Embryonic facial prominence (tissue), 1 donor: ENCODE results near the gene RASIP1.
"Not testable (repeated sequence)": the region's sequence is repeated elsewhere in the genome, so short reads cannot be mapped to it uniquely, and the experiment has no call there.

Experiments
- DNase-seq: peaks from one replicate; pipeline ENCODE4 v3.0.0-alpha.2; 2016; ENCODE audit errors: extremely low spot score

The RASIP1 gene

GRCh38 chr19:48708471-48708870, 31.9 kb downstream of the RASIP1 start:
- DNase-seq: no peak

GRCh38 chr19:48705431-48705830, 35.0 kb downstream of the RASIP1 start:
- no peak for DNase-seq

- no peak for DNase-seq
These were observed 37.1 kb downstream of the RASIP1 start for GRCh38 chr19:48703316-48703715.

GRCh38 chr19:48702701-48703100, 37.7 kb downstream of the RASIP1 start:
- no peak for DNase-seq

GRCh38 chr19:48698046-48698445, 42.4 kb downstream of the RASIP1 start:
- DNase-seq: no peak

- no peak for DNase-seq
These were observed 43.9 kb downstream of the RASIP1 start for GRCh38 chr19:48696353-48697010.

- no peak for DNase-seq
These were observed 44.6 kb downstream of the RASIP1 start, which contains the start of gene FUT2 for GRCh38 chr19:48695743-48696352. Gene FUT2 (plus strand): TSS chr19:48695971. CDS start chr19:48702957, 6,986 bp downstream.

GRCh38 chr19:48693629-48694028, 46.8 kb downstream of the RASIP1 start:
- not testable (repeated sequence) for DNase-seq

- no peak for DNase-seq
These were observed 51.0 kb downstream of the RASIP1 start for GRCh38 chr19:48689449-48689848.

GRCh38 chr19:48687776-48688175, 52.6 kb downstream of the RASIP1 start:
- no peak for DNase-seq

- not testable (repeated sequence) for DNase-seq
These were observed 53.8 kb downstream of the RASIP1 start for GRCh38 chr19:48686637-48687036.

GRCh38 chr19:48686088-48686487, 54.3 kb downstream of the RASIP1 start:
- DNase-seq: no peak

GRCh38 chr19:48685583-48685982, 54.8 kb downstream of the RASIP1 start:
- no peak for DNase-seq

- DNase-seq: no peak
These were observed 57.1 kb downstream of the RASIP1 start for GRCh38 chr19:48683349-48683748.

- no peak for DNase-seq
These were observed 59.3 kb downstream of the RASIP1 start for GRCh38 chr19:48681127-48681470.

- DNase-seq: no peak
These were observed 59.8 kb downstream of the RASIP1 start for GRCh38 chr19:48680436-48681126.

GRCh38 chr19:48680006-48680405, 60.4 kb downstream of the RASIP1 start:
- DNase-seq: not testable (repeated sequence)

GRCh38 chr19:48678201-48678600, 62.2 kb downstream of the RASIP1 start:
- no peak for DNase-seq

GRCh38 chr19:48676887-48677286, 63.5 kb downstream of the RASIP1 start:
- DNase-seq: no peak

- no peak for DNase-seq
These were observed 63.9 kb downstream of the RASIP1 start for GRCh38 chr19:48676487-48676886.

GRCh38 chr19:48674921-48675824, 65.2 kb downstream of the RASIP1 start:
- DNase-seq: peak; percentile 78

- no peak for DNase-seq
These were observed 66.1 kb downstream of the RASIP1 start for GRCh38 chr19:48674216-48674809.
